ENCODE measurements around the gene RNF34.

RNF34 gene

GRCh38 chr12:121440768-121441167 is 40.9 kb downstream of the RNF34 start:
- TF ChIP-seq REST (IDR thresholded peaks at IDR 0.05; ENCODE audit: insufficient read depth in 1 of 2, low read depth in 2 of 2, low read length in 2 of 2) (no peak), POLR2AphosphoS5 (IDR thresholded peaks at IDR 0.05; ENCODE audit: low read depth, low read length) (no peak), FOXP2 (optimal IDR thresholded peaks at IDR 0.05; ENCODE audit: borderline replicate concordance, extremely low read depth, extremely low read length, insufficient read depth) (no peak), TAF1 (IDR thresholded peaks at IDR 0.05; ENCODE audit: borderline replicate concordance, insufficient read depth, low read length) (no peak), SIN3A (IDR thresholded peaks at IDR 0.05; ENCODE audit: borderline replicate concordance, insufficient read depth, low read length) (no peak)

GRCh38 chr12:121441555-121441954 is 41.6 kb downstream of the RNF34 start:
- TF ChIP-seq POLR2AphosphoS5 (IDR thresholded peaks at IDR 0.05; ENCODE audit: low read depth, low read length): no peak
- no peak for TF ChIP-seq REST (IDR thresholded peaks at IDR 0.05; ENCODE audit: insufficient read depth in 1 of 2, low read depth in 2 of 2, low read length in 2 of 2)

GRCh38 chr12:121442028-121442948 is 42.4 kb downstream of the RNF34 start:
- TF ChIP-seq POLR2AphosphoS5 (IDR thresholded peaks at IDR 0.05; ENCODE audit: low read depth, low read length) (no peak), FOXP2 (optimal IDR thresholded peaks at IDR 0.05; ENCODE audit: borderline replicate concordance, extremely low read depth, extremely low read length, insufficient read depth) (no peak), TAF1 (IDR thresholded peaks at IDR 0.05; ENCODE audit: borderline replicate concordance, insufficient read depth, low read length) (no peak), SIN3A (IDR thresholded peaks at IDR 0.05; ENCODE audit: borderline replicate concordance, insufficient read depth, low read length) (no peak), REST (IDR thresholded peaks at IDR 0.05; ENCODE audit: insufficient read depth in 1 of 2, low read depth in 2 of 2, low read length in 2 of 2) (no peak)

- TF ChIP-seq SIN3A (IDR thresholded peaks at IDR 0.05; ENCODE audit: borderline replicate concordance, insufficient read depth, low read length) (no peak), POLR2AphosphoS5 (IDR thresholded peaks at IDR 0.05; ENCODE audit: low read depth, low read length) (no peak), TAF1 (IDR thresholded peaks at IDR 0.05; ENCODE audit: borderline replicate concordance, insufficient read depth, low read length) (no peak), FOXP2 (optimal IDR thresholded peaks at IDR 0.05; ENCODE audit: borderline replicate concordance, extremely low read depth, extremely low read length, insufficient read depth) (no peak), REST (IDR thresholded peaks at IDR 0.05; ENCODE audit: insufficient read depth in 1 of 2, low read depth in 2 of 2, low read length in 2 of 2) (no peak)
Measured at GRCh38 chr12:121443193-121443870, 43.4 kb downstream of the RNF34 start.

Measured in PFSK-1 (cell line).